ENCODE data around the gene CCNJL. TPM values are rescaled to one million over a fixed set of nuclear protein-coding genes. Genes with fewer than 3 reads are reported as not detected.

CCNJL gene
- total RNA-seq, 4 donors from 2014 or later = 0.16 to 2.8 (median 0.17) TPM; not detected in 1

GRCh38 chr5:160348080-160348479 lies 35.7 kb upstream of the CCNJL start:
- TF ChIP-seq CTCF (IDR thresholded peaks at IDR 0.05; ENCODE audit: low read depth) = no peak

DNA sequence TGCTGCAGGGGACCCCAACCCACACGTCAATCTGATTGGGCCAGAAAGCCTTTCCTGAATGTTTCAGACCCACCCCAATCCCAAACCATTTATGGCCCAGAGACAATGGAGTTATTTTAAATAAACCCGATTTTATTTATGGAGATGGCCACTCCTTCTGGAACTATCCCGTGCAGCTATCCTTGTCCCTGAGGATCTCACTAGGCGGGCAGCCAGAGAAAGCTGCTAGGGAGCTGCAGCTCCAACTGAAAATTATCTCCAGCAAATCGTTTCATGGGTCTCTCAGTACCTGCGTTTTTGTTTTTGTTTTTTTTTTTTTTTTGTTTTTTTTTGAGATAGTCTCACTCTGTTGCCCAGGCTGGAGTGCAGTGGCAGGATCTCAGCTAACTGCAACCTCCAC lies 35.1 kb upstream of the CCNJL start:
- no peak for TF ChIP-seq CTCF (IDR thresholded peaks at IDR 0.05; ENCODE audit: low read depth)

- no peak for TF ChIP-seq CTCF (IDR thresholded peaks at IDR 0.05; ENCODE audit: low read depth)
These were observed 30.1 kb upstream of the CCNJL start for GRCh38 chr5:160342413-160342941.

DNA sequence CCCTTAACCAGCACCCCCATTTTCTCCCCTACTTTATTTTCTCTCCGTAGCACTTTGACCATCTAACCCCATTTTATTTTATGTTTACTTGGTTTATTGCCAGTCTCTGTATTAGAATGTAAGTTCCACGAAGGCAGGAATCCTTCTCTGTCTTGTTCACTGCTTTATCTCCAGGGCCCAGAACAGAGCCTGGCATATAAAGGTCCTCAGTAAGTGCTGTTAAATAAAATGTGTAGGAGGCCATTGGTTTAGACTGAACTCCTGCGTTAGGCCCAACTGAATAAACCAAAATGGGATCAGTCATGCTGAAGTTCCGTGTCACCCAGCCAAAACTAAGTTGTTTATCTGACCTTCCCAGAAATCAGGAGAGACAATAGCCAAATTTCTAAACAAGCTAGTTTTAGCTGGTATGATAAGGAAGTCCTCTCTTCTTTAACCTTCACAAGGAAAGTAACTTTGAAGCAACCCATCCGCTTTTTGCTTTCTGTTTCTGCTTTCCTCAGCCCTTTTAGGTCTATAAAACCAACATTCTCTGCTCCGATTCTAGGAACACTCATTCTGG lies 29.0 kb upstream of the CCNJL start:
- no peak for TF ChIP-seq CTCF (IDR thresholded peaks at IDR 0.05; ENCODE audit: low read depth)

- no peak for TF ChIP-seq CTCF (IDR thresholded peaks at IDR 0.05; ENCODE audit: low read depth)
These were observed 27.2 kb upstream of the CCNJL start for GRCh38 chr5:160339406-160340130.

DNA sequence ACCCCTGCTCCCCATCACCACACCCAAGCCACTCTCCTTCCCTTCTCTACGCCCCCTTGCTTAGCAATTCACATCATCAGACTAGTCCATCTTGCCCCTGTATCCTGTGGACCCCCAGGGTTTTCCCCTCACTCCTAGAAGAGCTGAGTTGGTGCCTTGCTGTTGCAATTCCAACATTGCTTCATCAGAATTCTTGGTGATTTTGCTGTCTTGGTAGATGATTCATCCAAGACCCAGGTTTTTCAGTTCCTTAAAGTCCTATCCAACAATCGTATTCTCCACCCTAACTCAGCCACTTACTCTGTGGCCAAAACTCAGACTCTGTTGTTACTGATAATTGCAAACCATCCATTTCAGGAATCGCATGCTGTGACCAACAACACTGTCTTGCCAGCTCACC lies 21.4 kb upstream of the CCNJL start:
- no peak for TF ChIP-seq CTCF (IDR thresholded peaks at IDR 0.05; ENCODE audit: low read depth)

DNA sequence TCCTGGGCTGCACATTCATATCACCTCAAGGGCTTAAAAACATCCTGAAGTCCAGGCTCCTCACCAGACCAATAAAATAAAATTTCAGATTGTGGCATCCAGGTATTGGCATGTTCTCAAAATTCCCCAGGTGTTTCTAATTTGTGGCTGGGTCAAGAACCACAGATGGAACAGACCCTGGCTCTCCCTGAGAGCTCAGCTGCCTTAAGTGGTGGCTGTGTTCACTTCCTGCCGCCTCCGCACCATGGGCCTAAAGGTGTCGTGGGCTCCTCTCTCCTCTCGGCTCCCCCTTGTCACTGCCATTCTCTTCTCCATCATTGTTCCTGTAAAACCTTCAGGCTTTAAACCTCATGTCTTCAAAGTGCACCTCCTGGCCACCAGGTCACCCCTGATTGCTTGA lies 17.8 kb upstream of the CCNJL start:
- no peak for TF ChIP-seq CTCF (IDR thresholded peaks at IDR 0.05; ENCODE audit: low read depth)
